ENCODE data around the gene LKAAEAR1.
"Not testable (repeated sequence)": the region's sequence is repeated elsewhere in the genome, so short reads cannot be mapped to it uniquely, and the experiment has no call there.

Gene LKAAEAR1

GRCh38 chr20:64098471-64099013 lies 14.3 kb upstream of the LKAAEAR1 start:
- DNase-seq (ENCODE audit: low read depth), result no peak

- DNase-seq (ENCODE audit: low read depth), result no peak
Observed at GRCh38 chr20:64096535-64096934, 12.3 kb upstream of the LKAAEAR1 start.

GRCh38 chr20:64095927-64096326 lies 11.7 kb upstream of the LKAAEAR1 start:
- DNase-seq (ENCODE audit: low read depth), result no peak

GRCh38 chr20:64095455-64095854 lies 11.3 kb upstream of the LKAAEAR1 start:
- DNase-seq (ENCODE audit: low read depth), result no peak

- DNase-seq (ENCODE audit: low read depth), result no peak
Observed at GRCh38 chr20:64093013-64093503, 8.9 kb upstream of the LKAAEAR1 start.

GRCh38 chr20:64092258-64093012 lies 8.2 kb upstream of the LKAAEAR1 start:
- no peak for DNase-seq (ENCODE audit: low read depth)

- DNase-seq (ENCODE audit: low read depth), result no peak
Observed at GRCh38 chr20:64091770-64092169, 7.6 kb upstream of the LKAAEAR1 start.

- no peak for DNase-seq (ENCODE audit: low read depth)
Observed at GRCh38 chr20:64091340-64091739, 7.1 kb upstream of the LKAAEAR1 start.

GRCh38 chr20:64090165-64090564 lies 6.0 kb upstream of the LKAAEAR1 start:
- DNase-seq (ENCODE audit: low read depth), result no peak

GRCh38 chr20:64088586-64088985 lies 4.4 kb upstream of the LKAAEAR1 start:
- DNase-seq (ENCODE audit: low read depth), result not testable (repeated sequence)

- not testable (repeated sequence) for DNase-seq (ENCODE audit: low read depth)
Observed at GRCh38 chr20:64087226-64087825, 3.1 kb upstream of the LKAAEAR1 start.

GRCh38 chr20:64086801-64087200 lies 2.6 kb upstream of the LKAAEAR1 start:
- DNase-seq (ENCODE audit: low read depth), result no peak

- DNase-seq (ENCODE audit: low read depth), result no peak
Observed at GRCh38 chr20:64084685-64085152, 521 bp upstream of the LKAAEAR1 start.

GRCh38 chr20:64083378-64083803 lies 807 bp downstream of the LKAAEAR1 start:
- DNase-seq (ENCODE audit: low read depth), result peak; percentile 71

- DNase-seq (ENCODE audit: low read depth), result no peak
Observed at GRCh38 chr20:64082820-64083377, 1.3 kb downstream of the LKAAEAR1 start.

GRCh38 chr20:64082126-64082731 lies 2.0 kb downstream of the LKAAEAR1 start:
- DNase-seq (ENCODE audit: low read depth), result peak; percentile 72

GRCh38 chr20:64081624-64081964 lies 2.6 kb downstream of the LKAAEAR1 start:
- DNase-seq (ENCODE audit: low read depth), result no peak

GRCh38 chr20:64080813-64081623 lies 3.2 kb downstream of the LKAAEAR1 start:
- no peak for DNase-seq (ENCODE audit: low read depth)

GRCh38 chr20:64080013-64080812 lies 4.0 kb downstream of the LKAAEAR1 start, which contains the start of gene OPRL1:
OPRL1 (plus strand) TSS chr20:64080082; CDS start chr20:64092721, 12,639 bp downstream.
- no peak for DNase-seq (ENCODE audit: low read depth)

GRCh38 chr20:64079273-64080012 lies 4.8 kb downstream of the LKAAEAR1 start, which contains the start of gene RGS19:
RGS19 (minus strand) TSS chr20:64079518; CDS start chr20:64076886, 2,632 bp downstream.
- peak; percentile 86 for DNase-seq (ENCODE audit: low read depth)

Measured in CMK (cell line).